OCI-LY7 (cell line): Measurements from ENCODE around the gene PYM1. TPM values are rescaled to one million over a fixed set of nuclear protein-coding genes. Genes with fewer than 3 reads are reported as not detected.

Experiments used
- BruUV-seq: library from RNA; stranded (reverse); fragments of 400-500 nt; replicated peaks from 2 replicates; lab custom pipeline; 2021; lab: Mats Ljungman, UMichigan
- CTCF ChIA-PET: fragments of 300-600 bp; sonication (Branson Sonifier 250); formaldehyde crosslinking; loops from one replicate; lab custom pipeline; 2022; ENCODE audit warnings: antibody characterized with exemption; ENCODE audit not compliant: unreplicated experiment; lab: Charles Lee
- POLR2A ChIA-PET: fragments of 300-600 bp; sonication (Branson Sonifier 250); formaldehyde crosslinking; loops from one replicate; lab custom pipeline; 2022; ENCODE audit warnings: antibody characterized with exemption; lab: Charles Lee
- DNase-seq: peaks from one replicate; pipeline ENCODE4 v3.0.0-alpha.2; 2015; ENCODE audit warnings: low spot score
- H2AFZ ChIP-seq: fragments of 200-600 bp; sonication (generic), shearing (Covaris generic); 2 replicates; pipeline ENCODE4 v1.6.1; 2014; ENCODE audit warnings: mild to moderate bottlenecking, antibody characterized with exemption, low read length, moderate library complexity
- H3K27ac ChIP-seq: fragments of 200-600 bp; sonication (generic); 2 replicates; pipeline ENCODE4 v1.5.1; 2014; ENCODE audit warnings: mixed run types, low read depth, mild to moderate bottlenecking, moderate library complexity, low read length, inconsistent platforms; ENCODE audit not compliant: poor library complexity, severe bottlenecking
- H3K36me3 ChIP-seq: fragments of 200-600 bp; sonication (generic); 2 replicates; pipeline ENCODE4 v1.6.1; 2014; ENCODE audit warnings: mild to moderate bottlenecking, antibody characterized with exemption, low read length, moderate library complexity, mixed read lengths; ENCODE audit not compliant: insufficient read depth
- H3K4me1 ChIP-seq: fragments of 200-600 bp; sonication (generic); 2 replicates; pipeline ENCODE4 v1.5.1; 2014; ENCODE audit warnings: mild to moderate bottlenecking, low read length; ENCODE audit not compliant: insufficient read depth, poor library complexity, severe bottlenecking
- H3K4me2 ChIP-seq: fragments of 200-600 bp; sonication (generic); 2 replicates; pipeline ENCODE4 v1.6.1; 2014; ENCODE audit warnings: mild to moderate bottlenecking, low read length
- H3K4me3 ChIP-seq: fragments of 200-600 bp; sonication (generic); 2 replicates; pipeline ENCODE4 v1.5.1; 2014; ENCODE audit warnings: mild to moderate bottlenecking, low read depth, low read length; ENCODE audit not compliant: poor library complexity, severe bottlenecking
- H3K79me2 ChIP-seq: fragments of 200-600 bp; sonication (generic); 2 replicates; pipeline ENCODE4 v1.6.1; 2016; ENCODE audit warnings: low read depth, mild to moderate bottlenecking, low read length, moderate library complexity, mixed read lengths; ENCODE audit not compliant: insufficient read depth
- H3K9me2 ChIP-seq: fragments of 200-600 bp; sonication (generic); 2 replicates; pipeline ENCODE4 v1.6.1; 2016; ENCODE audit warnings: mild to moderate bottlenecking, low read length, mixed read lengths; ENCODE audit not compliant: insufficient read depth
- H3K9me3 ChIP-seq: fragments of 200-600 bp; sonication (generic); 2 replicates; pipeline ENCODE4 v1.6.1; 2014; ENCODE audit warnings: mild to moderate bottlenecking, mixed run types, low read length, mixed read lengths
- H4K20me1 ChIP-seq: fragments of 200-600 bp; sonication (generic); 2 replicates; pipeline ENCODE4 v1.6.1; 2014; ENCODE audit warnings: mild to moderate bottlenecking, antibody characterized with exemption, low read length, moderate library complexity, mixed read lengths; ENCODE audit not compliant: insufficient read depth
- CTCF ChIP-seq: fragments of 200-600 bp; sonication (generic); conservative IDR thresholded peaks from 2 replicates; pipeline ENCODE4 v1.5.1; 2014; ENCODE audit warnings: mild to moderate bottlenecking, antibody characterized with exemption, low read length, moderate library complexity, mixed read lengths
- EZH2phosphoT487 ChIP-seq: fragments of 200-600 bp; sonication (generic); IDR thresholded peaks from 2 replicates; pipeline ENCODE4 v1.6.1; 2018; ENCODE audit warnings: low read depth, borderline replicate concordance, mild to moderate bottlenecking, mixed run types, antibody characterized with exemption, low read length, moderate library complexity, mixed read lengths
- intact Hi-C: fragments of 100-400 bp; cut with micrococcal nuclease; formaldehyde crosslinking; loops from one replicate; pipeline ENCODE4 v1.10.0; 2022; ENCODE audit not compliant: unreplicated experiment
- total RNA-seq, 2 experiments: library from RNA; depleted of rRNA in 1 of 2; stranded (reverse); fragments of >200 nt in 1 of 2; shearing (Covaris generic) in 1 of 2; gene quantifications; 2 replicates each; pipeline ENCODE4 v1.2.3, GENCODE V29; 2014 to 2022

PYM1 gene
- total RNA-seq, 2 experiments from 2014 or later, result 82.7 to 88.5 TPM

DNA sequence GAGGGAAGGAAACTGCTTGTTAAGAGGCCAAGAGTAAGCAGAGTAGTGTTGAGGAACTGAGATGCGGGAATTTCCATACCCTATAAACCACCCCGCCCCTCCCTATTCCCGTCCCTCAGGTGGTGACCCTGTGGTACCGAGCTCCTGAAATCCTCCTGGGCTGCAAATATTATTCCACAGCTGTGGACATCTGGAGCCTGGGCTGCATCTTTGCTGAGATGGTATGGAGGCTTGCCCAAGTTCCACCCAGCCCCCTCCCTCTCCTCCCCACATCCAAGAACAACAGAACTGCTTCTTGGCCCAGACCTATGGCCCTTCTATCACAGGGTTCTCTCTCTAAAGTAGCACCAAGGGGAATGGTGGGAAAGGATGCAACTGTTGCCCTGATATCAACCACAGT lies 41.7 kb upstream of the PYM1 start:
- DNase-seq, result no peak
- no peak overlapping the region for H3K27ac ChIP-seq
- TF ChIP-seq EZH2phosphoT487, result no peak
- TF ChIP-seq CTCF, result no peak
- intact Hi-C loops, result no loop called here
- H3K4me2 ChIP-seq, result no peak overlapping the region
- H3K4me3 ChIP-seq, result no peak overlapping the region
- CTCF ChIA-PET, result no interaction called here
- H2AFZ ChIP-seq, result no peak overlapping the region
- H3K4me1 ChIP-seq, result peaks cover 42% of the 10 kb centered on the region
- peaks cover 37% of the 10 kb centered on the region for H3K36me3 ChIP-seq
- no peaks in the 10 kb centered on the region for H3K9me3 ChIP-seq
- peaks cover 15% of the 10 kb centered on the region; the same call in 1 of the 2 replicates for H3K79me2 ChIP-seq
- POLR2A ChIA-PET, result interaction anchor here (0.6 to 1.8 kb wide), 2 partner anchors 75 to 76 kb away, joined by 3 to 7 read pairs; no protein-coding TSS in a partner anchor
- H3K9me2 ChIP-seq, result no peaks in the 10 kb centered on the region
- 0 out of 2 replicates have a peak, but pooled peaks cover 6% of the 10 kb centered on the region for H4K20me1 ChIP-seq
- BruUV-seq, result no TSS peak

DNA sequence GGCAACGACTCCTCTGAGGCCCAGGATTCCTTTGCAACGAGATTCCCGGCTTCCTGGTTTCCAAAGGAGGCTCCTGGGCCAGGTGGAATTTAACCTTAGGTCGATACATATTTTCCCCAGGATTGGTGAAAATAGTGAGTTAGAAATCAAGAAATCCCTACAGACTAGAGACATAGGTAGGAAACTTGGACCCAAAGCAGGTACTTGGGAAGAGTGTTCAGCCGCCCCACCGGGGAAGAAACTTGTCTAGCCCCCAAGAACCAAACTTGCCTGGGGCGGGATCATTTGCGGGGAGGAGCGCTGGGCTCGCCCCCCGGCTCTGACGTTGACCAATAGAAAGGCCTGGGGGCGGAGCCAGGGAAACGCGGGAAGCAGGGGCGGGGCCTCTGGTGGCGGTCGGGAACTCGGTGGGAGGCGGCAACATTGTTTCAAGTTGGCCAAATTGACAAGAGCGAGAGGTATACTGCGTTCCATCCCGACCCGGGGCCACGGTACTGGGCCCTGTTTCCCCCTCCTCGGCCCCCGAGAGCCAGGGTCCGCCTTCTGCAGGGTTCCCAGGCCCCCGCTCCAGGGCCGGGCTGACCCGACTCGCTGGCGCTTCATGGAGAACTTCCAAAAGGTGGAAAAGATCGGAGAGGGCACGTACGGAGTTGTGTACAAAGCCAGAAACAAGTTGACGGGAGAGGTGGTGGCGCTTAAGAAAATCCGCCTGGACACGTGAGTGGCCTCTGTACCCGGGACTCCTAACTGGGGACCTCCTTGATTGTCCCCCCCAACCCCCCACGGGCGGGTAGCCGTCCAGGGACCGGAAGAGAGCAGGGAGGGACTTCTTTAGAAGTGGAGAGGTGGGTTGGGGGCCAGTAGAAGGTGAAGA lies 39.0 kb upstream of the PYM1 start, which contains the start of gene CDK2:
Gene CDK2 (plus strand): TSS at position 423 of the 874 bp plus-strand sequence. CDS start 179 bp downstream, at position 602.
- Histone ChIP-seq H4K20me1 (0 out of 2 replicates have a peak, but pooled peaks cover 6% of the 10 kb centered on the region), H2AFZ (peak within 1 kb of the TSS; percentile 91), H3K27ac (peak within 1 kb of the TSS; percentile 37), H3K4me2 (peak within 1 kb of the TSS; percentile 96), H3K36me3 (peaks cover 31% of the 10 kb centered on the region), H3K9me3 (no peaks in the 10 kb centered on the region), H3K79me2 (peaks cover 15% of the 10 kb centered on the region; the same call in 1 of the 2 replicates), H3K4me3 (peak within 1 kb of the TSS; percentile 91), H3K4me1 (peaks cover 29% of the 10 kb centered on the region), H3K9me2 (no peaks in the 10 kb centered on the region)
- DNase-seq, result peak; percentile 93
- intact Hi-C loops, result loop anchor here (2.0 kb wide), 1 partner anchor 34 kb away; no protein-coding TSS in a partner anchor
- ChIA-PET POLR2A (interaction anchor here (0.6 to 0.9 kb wide), 5 partner anchors 19 to 488 kb away, joined by 4 to 10 read pairs (median 6); partner anchors contain the start of gene MIP), CTCF (interaction anchor here (0.6 kb wide), 1 partner anchor 119 kb away, joined by 11 read pairs; no protein-coding TSS in a partner anchor)
- TSS peak; percentile 67 for BruUV-seq
- TF ChIP-seq CTCF (no peak), EZH2phosphoT487 (no peak)
